SK-N-SH (cell line): ENCODE measurements around the gene AIRE. TPM values are rescaled to one million over a fixed set of nuclear protein-coding genes. Genes with fewer than 3 reads are reported as not detected.

Experiments
- CTCF ChIA-PET: fragments of 300-600, 350-600 bp; formaldehyde crosslinking; extraction: SDS; loops from one replicate; lab custom pipeline; 2021; lab: Yijun Ruan, JAX
- POLR2A ChIA-PET: fragments of 350-600 bp; sonication (Branson Sonifier 250); formaldehyde crosslinking; extraction: SDS; loops from one replicate; lab custom pipeline; 2020; ENCODE audit warnings: antibody characterized with exemption, inconsistent platforms; lab: Yijun Ruan, JAX
- DNase-seq: peaks from one replicate; pipeline ENCODE4 v3.0.0; 2012
- H2AFZ ChIP-seq: fragments of 200-600 bp; sonication (generic); 2 replicates; pipeline ENCODE4 v1.8.1; 2016; ENCODE audit warnings: antibody characterized with exemption, mild to moderate bottlenecking, low read depth
- H3F3A ChIP-seq: fragments of 200-600 bp; sonication (generic); replicated peaks from 2 replicates; pipeline ENCODE3; 2016; ENCODE audit warnings: antibody characterized with exemption, mild to moderate bottlenecking; ENCODE audit not compliant: insufficient read depth
- H3K27ac ChIP-seq, 2 experiments: fragments of 200-500 bp in 1 of 2; fragments of 200-600 bp in 1 of 2; sonication (Bioruptor generic) in 1 of 2; sonication (generic), shearing (Covaris generic) in 1 of 2; 2 replicates each; pipeline versions ENCODE4 v1.5.1 to v1.6.1; 2014 to 2016; ENCODE audit warnings: low read depth in 2 of 2, inconsistent platforms in 1 of 2, low read length in 1 of 2, mild to moderate bottlenecking in 1 of 2, mixed read lengths in 1 of 2
- H3K27me3 ChIP-seq: fragments of 200-600 bp; sonication (generic), shearing (Covaris generic); 2 replicates; pipeline ENCODE4 v1.6.1; 2016; ENCODE audit warnings: mixed run types; ENCODE audit not compliant: insufficient read depth
- H3K36me3 ChIP-seq, 2 experiments: fragments of 200-500 bp in 1 of 2; fragments of 200-600 bp in 1 of 2; sonication (Bioruptor generic) in 1 of 2; sonication (generic) in 1 of 2; replicated peaks in 1 of 2; 2 replicates each; pipeline versions ENCODE3 to v1.5.1; 2014 to 2016; ENCODE audit warnings: low read length in 1 of 2, mild to moderate bottlenecking in 1 of 2; ENCODE audit not compliant: insufficient read depth in 2 of 2, control insufficient read depth in 1 of 2
- H3K4me1 ChIP-seq, 2 experiments: fragments of 200-500 bp in 1 of 2; fragments of 200-600 bp in 1 of 2; sonication (Bioruptor generic) in 1 of 2; sonication (generic), shearing (Covaris generic) in 1 of 2; 2 replicates each; pipeline versions ENCODE4 v1.5.1 to v1.6.1; 2014 to 2016; ENCODE audit warnings: low read depth in 1 of 2, low read length in 1 of 2, mixed run types in 1 of 2; ENCODE audit not compliant: insufficient read depth in 2 of 2, control insufficient read depth in 1 of 2
- H3K4me2 ChIP-seq: fragments of 200-600 bp; sonication (generic), shearing (Covaris generic); 2 replicates; pipeline ENCODE4 v1.6.1; 2017; ENCODE audit warnings: mixed run types
- H3K4me3 ChIP-seq, 2 experiments: fragments of 200-500 bp in 1 of 2; fragments of 200-600 bp in 1 of 2; sonication (Bioruptor generic) in 1 of 2; sonication (generic), shearing (Covaris generic) in 1 of 2; 2 replicates each; pipeline versions ENCODE4 v1.5.1 to v1.8.1; 2014 to 2016; ENCODE audit warnings: low read depth in 2 of 2, inconsistent platforms in 1 of 2, low read length in 1 of 2, mild to moderate bottlenecking in 1 of 2, mixed read lengths in 1 of 2, moderate library complexity in 1 of 2
- H3K79me2 ChIP-seq: fragments of 200-600 bp; sonication (generic); 2 replicates; pipeline ENCODE4 v1.8.1; 2017; ENCODE audit warnings: mild to moderate bottlenecking; ENCODE audit not compliant: insufficient read depth
- H3K9ac ChIP-seq: fragments of 200-600 bp; sonication (generic); 2 replicates; pipeline ENCODE4 v1.6.1; 2017; ENCODE audit warnings: mixed run types
- H3K9me2 ChIP-seq: fragments of 200-600 bp; sonication (generic); 2 replicates; pipeline ENCODE4 v1.6.1; 2017; ENCODE audit warnings: mixed run types
- H3K9me3 ChIP-seq: fragments of 200-600 bp; sonication (generic); 2 replicates; pipeline ENCODE4 v1.6.1; 2017; ENCODE audit warnings: mixed run types, mild to moderate bottlenecking, moderate library complexity
- H4K20me1 ChIP-seq: fragments of 200-600 bp; sonication (generic); 2 replicates; pipeline ENCODE4 v1.6.1; 2017; ENCODE audit warnings: mild to moderate bottlenecking, mixed run types; ENCODE audit not compliant: insufficient read depth
- CHD2 ChIP-seq: fragments of 150-350 bp; IDR thresholded peaks from 2 replicates; pipeline ENCODE4 v1.6.1; 2018; ENCODE audit warnings: low read length; ENCODE audit not compliant: partially characterized antibody
- EP300 ChIP-seq, 2 experiments: IDR thresholded peaks; 2 replicates each; pipeline versions ENCODE4 v1.4.0 to v1.6.1; 2012; ENCODE audit warnings: borderline replicate concordance in 1 of 2, low read depth in 1 of 2, low read length in 1 of 2
- FOSL2 ChIP-seq: IDR thresholded peaks from 2 replicates; pipeline ENCODE4 v1.4.0; 2012; ENCODE audit warnings: low read depth, mild to moderate bottlenecking, moderate library complexity, borderline replicate concordance
- FOXM1 ChIP-seq: IDR thresholded peaks from 2 replicates; pipeline ENCODE4 v1.4.0; 2012; ENCODE audit warnings: low read depth, mild to moderate bottlenecking
- GABPA ChIP-seq: IDR thresholded peaks from 2 replicates; pipeline ENCODE4 v1.4.0; 2012; ENCODE audit warnings: low read depth, mild to moderate bottlenecking
- GATA2 ChIP-seq: sonication (generic); formaldehyde crosslinking; IDR thresholded peaks from 2 replicates; pipeline ENCODE4 v1.5.0; 2020; ENCODE audit warnings: mild to moderate bottlenecking, missing genetic modification reagents
- MEF2A ChIP-seq: IDR thresholded peaks from 2 replicates; pipeline ENCODE4 v1.4.0; 2012; ENCODE audit warnings: low read depth, borderline replicate concordance
- MXI1 ChIP-seq: IDR thresholded peaks from 2 replicates; pipeline ENCODE4 v1.6.1; 2012; ENCODE audit warnings: mild to moderate bottlenecking, low read depth, low read length, improper control_type of control experiment
- NFIC ChIP-seq: IDR thresholded peaks from 2 replicates; pipeline ENCODE4 v1.4.0; 2012; ENCODE audit warnings: borderline replicate concordance
- NRF1 ChIP-seq: IDR thresholded peaks from 2 replicates; pipeline ENCODE4 v1.6.1; 2012; ENCODE audit warnings: low read depth, mild to moderate bottlenecking, low read length
- RAD21 ChIP-seq: IDR thresholded peaks from 2 replicates; pipeline ENCODE4 v1.6.1; 2012; ENCODE audit warnings: mild to moderate bottlenecking, low read length
- RXRA ChIP-seq: IDR thresholded peaks from 2 replicates; pipeline ENCODE4 v1.4.0; 2012; ENCODE audit warnings: low read depth, mild to moderate bottlenecking, borderline replicate concordance
- SIN3A ChIP-seq: IDR thresholded peaks from 2 replicates; pipeline ENCODE4 v1.6.1; 2012; ENCODE audit warnings: low read depth, mild to moderate bottlenecking, low read length, moderate library complexity, borderline replicate concordance
- USF2 ChIP-seq: fragments of 150-350 bp; IDR thresholded peaks from 2 replicates; pipeline ENCODE4 v1.6.1; 2017; ENCODE audit warnings: antibody characterized with exemption, low read length, low read depth, borderline replicate concordance
- ZBTB33 ChIP-seq: IDR thresholded peaks from 2 replicates; pipeline ENCODE4 v1.4.0; 2012; ENCODE audit warnings: low read depth, borderline replicate concordance
- whole genome bisulfite sequencing: methylation state at CpG from one replicate; pipeline ENCODE4 v1.1.6; 2017; ENCODE audit warnings: low lambda C conversion rate; 5-methylcytosine and 5-hydroxymethylcytosine counted together
- polyA plus RNA-seq, 3 experiments: library from polyadenylated mRNA; depleted of rRNA; stranded (reverse); fragments of >200 nt; gene quantifications; 2 replicates each; pipeline ENCODE4 v1.2.3, GENCODE V29; 2012
- TF ChIP-seq, protein P1 (sequence below): IDR thresholded peaks from 2 replicates; pipeline ENCODE4 v1.4.0; 2012; ENCODE audit warnings: low read depth, borderline replicate concordance
- TF ChIP-seq, protein P2 (sequence below): fragments of 150-350 bp; IDR thresholded peaks from 2 replicates; pipeline ENCODE4 v1.6.1; 2016; ENCODE audit warnings: mild to moderate bottlenecking, low read depth, low read length

Gene AIRE
- polyA plus RNA-seq, 1 of the 3 experiments (the other 2 are of a cell fraction) = not detected

GRCh38 chr21:44296103-44296519 lies 10.4 kb downstream of the AIRE start:
- no peaks in the 10 kb centered on the region for H3K9me3 ChIP-seq
- no peaks in the 10 kb centered on the region for H3K27me3 ChIP-seq
- H4K20me1 ChIP-seq = peaks cover 6% of the 10 kb centered on the region
- H3F3A ChIP-seq = no peaks in the 10 kb centered on the region
- no peak for TF ChIP-seq MEF2A
- no peak for TF ChIP-seq FOSL2
- TF ChIP-seq, protein P1, sequence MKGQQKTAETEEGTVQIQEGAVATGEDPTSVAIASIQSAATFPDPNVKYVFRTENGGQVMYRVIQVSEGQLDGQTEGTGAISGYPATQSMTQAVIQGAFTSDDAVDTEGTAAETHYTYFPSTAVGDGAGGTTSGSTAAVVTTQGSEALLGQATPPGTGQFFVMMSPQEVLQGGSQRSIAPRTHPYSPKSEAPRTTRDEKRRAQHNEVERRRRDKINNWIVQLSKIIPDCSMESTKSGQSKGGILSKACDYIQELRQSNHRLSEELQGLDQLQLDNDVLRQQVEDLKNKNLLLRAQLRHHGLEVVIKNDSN = no peak
- no peak for TF ChIP-seq ZBTB33
- no peak for TF ChIP-seq GATA2 (CRISPR knock-in tag)
- no peak for TF ChIP-seq NFIC
- no peak for TF ChIP-seq EP300 (IDR thresholded peaks at IDR 0.05; ENCODE audit: borderline replicate concordance in 1 of 2, low read depth in 1 of 2, low read length in 1 of 2)
- no peak for TF ChIP-seq MXI1
- no peak for TF ChIP-seq USF2
- TF ChIP-seq CHD2 = no peak
- TF ChIP-seq, protein P2, sequence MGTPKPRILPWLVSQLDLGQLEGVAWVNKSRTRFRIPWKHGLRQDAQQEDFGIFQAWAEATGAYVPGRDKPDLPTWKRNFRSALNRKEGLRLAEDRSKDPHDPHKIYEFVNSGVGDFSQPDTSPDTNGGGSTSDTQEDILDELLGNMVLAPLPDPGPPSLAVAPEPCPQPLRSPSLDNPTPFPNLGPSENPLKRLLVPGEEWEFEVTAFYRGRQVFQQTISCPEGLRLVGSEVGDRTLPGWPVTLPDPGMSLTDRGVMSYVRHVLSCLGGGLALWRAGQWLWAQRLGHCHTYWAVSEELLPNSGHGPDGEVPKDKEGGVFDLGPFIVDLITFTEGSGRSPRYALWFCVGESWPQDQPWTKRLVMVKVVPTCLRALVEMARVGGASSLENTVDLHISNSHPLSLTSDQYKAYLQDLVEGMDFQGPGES = no peak
- TF ChIP-seq RXRA = no peak
- TF ChIP-seq NRF1 = no peak
- TF ChIP-seq RAD21 = no peak
- TF ChIP-seq FOXM1 = no peak
- TF ChIP-seq SIN3A = no peak
- no peak for TF ChIP-seq GABPA
- TF ChIP-seq, all 33 proteins: peak for 0
- ChIA-PET POLR2A (no interaction called here), CTCF (interaction anchor here (1.0 to 2.0 kb wide), 5 partner anchors 8 to 497 kb away, joined by 3 to 11 read pairs (median 3); partner anchors contain the start of gene LRRC3)
- WGBS = 71% methylated on average over 3 of the region's 12 CpGs
- Histone ChIP-seq H3K79me2 (peaks cover 10% of the 10 kb centered on the region), H2AFZ (no peak overlapping the region), H3K9me2 (no peaks in the 10 kb centered on the region), H3K36me3 (no peaks in the 10 kb centered on the region), H3K4me2 (no peak overlapping the region), H3K27ac (no peak overlapping the region), H3K4me3 (no peak overlapping the region), H3K9ac (no peak overlapping the region), H3K4me1 (peaks cover 3 to 13% of the 10 kb centered on the region in 2 experiments; a peak in 1 of 4 replicates)
- DNase-seq = no peak
